T-helper 2 cell (primary cell): ENCODE results near the gene ENGASE.

Source experiments
- DNase-seq, 5 experiments: peaks; one replicate each; pipeline versions ENCODE4 v3.0.0 to v3.0.0-alpha.2; 2012 to 2022

Gene ENGASE

DNA sequence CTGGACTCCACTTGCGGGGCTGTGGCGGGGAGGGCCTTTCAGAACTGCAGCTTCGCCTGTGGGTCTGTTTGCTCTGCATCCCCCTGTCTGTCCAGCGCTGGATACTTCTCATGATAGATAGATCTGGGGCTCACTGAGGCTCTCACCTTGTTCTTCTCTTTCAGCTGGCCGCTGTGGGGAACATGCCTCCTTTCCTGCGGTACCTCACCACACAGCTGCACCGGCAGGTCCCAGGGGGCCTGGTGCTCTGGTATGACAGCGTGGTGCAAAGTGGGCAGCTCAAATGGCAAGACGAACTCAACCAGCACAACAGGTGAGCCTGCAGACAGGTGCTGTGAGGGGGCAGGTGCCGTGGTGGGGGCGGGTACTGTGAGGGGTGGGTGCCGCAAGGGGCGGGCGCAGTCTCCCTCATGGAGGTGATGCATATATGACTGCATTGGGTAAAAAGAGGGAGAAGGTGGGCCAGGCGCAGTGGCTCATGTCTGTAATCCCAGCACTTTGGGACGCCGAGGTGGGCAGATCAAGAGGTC, 6.2 kb downstream of the ENGASE start:
- no peak for DNase-seq

- no peak for DNase-seq
Observed at GRCh38 chr17:79081571-79082276, 7.1 kb downstream of the ENGASE start.

- peak in 4 of 5 experiments; percentile 18 to 34 (median 27) for DNase-seq
Observed at GRCh38 chr17:79082311-79083190, 7.9 kb downstream of the ENGASE start.

DNA sequence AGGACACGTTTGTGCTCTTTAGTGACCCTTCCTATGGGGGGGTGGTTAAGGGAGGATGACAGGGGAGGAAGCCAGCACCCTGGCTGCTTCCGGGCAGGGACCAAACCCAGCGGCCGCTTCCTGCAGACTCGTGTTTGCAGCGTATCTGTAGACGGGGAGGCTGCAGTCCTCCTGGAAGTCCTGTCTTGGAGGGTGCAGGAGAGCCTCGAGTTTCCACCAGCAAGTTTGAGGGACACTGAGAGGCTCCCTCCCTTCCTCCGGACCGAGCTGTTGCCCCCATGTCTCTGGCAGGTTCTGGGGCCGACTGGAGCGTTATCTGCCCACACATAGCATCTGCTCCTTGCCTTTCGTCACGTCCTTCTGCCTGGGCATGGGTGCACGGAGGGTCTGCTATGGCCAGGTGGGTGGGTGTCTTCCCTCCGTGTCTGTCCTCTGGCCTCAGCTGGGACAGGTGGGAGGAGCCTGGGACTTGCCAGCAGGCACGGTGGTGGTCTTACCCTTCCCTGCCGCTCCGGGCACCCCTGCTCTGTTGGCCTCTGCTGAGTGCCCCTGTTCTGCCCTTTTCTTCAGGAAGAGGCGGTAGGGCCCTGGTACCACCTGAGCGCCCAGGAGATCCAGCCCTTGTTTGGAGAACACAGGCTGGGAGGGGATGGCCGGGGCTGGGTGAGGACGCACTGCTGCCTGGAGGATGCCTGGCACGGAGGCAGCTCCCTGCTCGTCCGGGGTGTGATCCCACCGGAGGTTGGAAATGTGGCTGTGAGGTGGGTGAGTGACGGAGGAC, 8.8 kb downstream of the ENGASE start:
- DNase-seq: no peak

GRCh38 chr17:79084291-79085153, 9.9 kb downstream of the ENGASE start:
- DNase-seq: no peak

DNA sequence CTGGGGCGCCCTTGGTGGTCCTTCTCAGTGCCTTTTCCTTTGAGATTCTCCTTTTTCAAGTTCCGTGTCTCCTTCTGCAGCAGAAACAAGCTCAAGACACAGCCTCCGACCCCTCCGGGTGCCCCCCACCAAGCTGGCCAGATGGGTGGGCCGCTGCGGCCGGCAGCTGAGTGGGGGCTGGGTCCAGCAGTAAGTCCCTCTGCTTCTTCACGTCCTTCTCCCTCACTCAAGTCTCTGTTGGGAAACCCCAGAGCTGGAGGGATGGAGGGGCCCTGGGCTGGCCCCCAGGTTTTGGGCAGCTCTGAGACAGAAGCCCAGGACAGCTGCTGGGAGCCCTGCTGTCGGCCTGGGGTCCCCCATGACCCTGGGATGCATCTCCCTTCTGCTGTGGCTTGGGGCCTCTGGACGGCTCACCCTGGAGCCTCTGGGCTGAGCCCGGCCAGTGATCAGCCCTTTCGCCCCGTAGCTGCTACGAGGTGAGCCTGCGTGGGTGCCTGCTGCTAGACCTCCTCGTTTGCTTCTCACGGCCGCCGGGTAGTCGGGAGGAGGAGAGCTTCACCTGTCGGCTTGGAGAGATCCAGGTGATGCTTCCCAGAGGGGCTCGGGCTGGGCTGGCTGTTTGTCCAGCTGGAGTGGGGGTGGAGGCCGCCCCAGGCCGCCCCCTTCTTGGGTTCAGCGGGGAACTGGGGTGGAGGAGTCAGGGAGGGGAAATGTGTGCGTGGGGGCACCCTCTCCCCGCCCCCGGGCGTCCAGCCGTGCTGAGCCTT, 10.7 kb downstream of the ENGASE start:
- no peak for DNase-seq

GRCh38 chr17:79085921-79086551, 11.4 kb downstream of the ENGASE start:
- DNase-seq: no peak

DNA sequence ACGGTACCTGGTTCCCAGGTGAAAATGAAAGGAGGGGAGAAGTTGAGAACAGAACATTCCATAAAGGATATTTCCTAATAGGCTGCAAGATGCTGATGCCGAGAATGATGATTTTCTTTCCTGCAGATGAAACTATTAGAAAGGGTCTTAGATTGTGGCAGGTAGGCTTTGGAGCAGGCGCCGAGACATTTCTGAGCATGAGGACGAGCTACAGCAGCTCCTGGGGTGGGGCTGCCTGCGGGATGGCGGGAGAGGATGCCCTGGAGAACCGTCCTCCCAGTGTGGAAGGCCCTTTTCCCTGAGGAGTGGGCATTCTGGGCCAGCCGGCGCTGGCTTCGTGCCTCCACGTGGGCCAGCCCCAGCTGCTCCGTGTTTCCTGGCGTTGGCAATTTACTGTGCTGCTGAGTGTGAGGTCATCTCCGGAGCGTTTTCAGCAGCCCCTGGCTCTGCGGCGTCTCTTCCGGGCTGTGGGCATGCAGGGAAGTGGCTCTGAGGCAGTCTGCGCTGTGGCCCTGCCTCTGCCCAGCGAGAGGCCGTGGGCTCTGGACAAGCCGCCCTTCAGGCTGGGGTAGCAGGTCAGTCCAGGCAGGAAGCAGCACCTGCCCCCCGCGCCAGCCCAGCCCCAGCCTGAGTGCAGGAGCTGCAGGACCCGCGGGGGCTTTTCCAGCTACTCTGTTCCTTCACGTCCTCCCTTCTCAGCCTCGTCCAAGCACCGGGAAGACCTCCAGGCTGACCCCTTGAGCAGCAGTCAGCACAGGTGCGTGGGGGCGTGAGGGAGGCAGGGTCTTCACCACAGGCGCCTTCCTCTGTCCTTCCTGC, 12.2 kb downstream of the ENGASE start:
- no peak for DNase-seq

- peak; percentile 29 to 71 (median 58) for DNase-seq
Observed at GRCh38 chr17:79087428-79088143, 13.0 kb downstream of the ENGASE start.

- DNase-seq: no peak
Observed at GRCh38 chr17:79088247-79088996, 13.8 kb downstream of the ENGASE start.

GRCh38 chr17:79088997-79089328, 14.3 kb downstream of the ENGASE start:
- no peak for DNase-seq

GRCh38 chr17:79089720-79090442, 15.3 kb downstream of the ENGASE start:
- DNase-seq: no peak

- DNase-seq: no peak
Observed at GRCh38 chr17:79090443-79091225, 16.0 kb downstream of the ENGASE start.

DNA sequence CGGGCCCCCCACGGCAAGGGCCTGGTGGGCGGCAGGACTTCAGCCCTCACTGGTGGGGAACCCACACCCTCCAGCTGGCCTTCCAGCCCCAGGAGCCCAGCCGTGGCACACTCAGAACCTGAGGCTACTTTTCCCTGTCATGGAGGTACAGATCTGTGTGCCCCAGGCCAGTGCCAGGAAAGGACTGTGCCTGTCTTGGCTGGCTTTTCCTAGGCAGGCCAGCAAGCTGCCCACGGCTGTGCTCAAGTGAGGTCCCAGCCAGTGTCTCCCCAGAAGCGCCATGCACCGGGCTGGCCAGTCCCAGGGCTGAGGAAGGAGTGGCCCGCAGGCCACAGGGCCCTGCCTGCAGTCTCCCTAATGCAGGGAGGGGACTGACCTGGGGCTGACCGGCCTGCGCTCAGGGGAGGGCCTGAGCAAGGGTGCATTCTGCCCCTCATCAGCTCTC, 16.6 kb downstream of the ENGASE start:
- DNase-seq: no peak

- no peak for DNase-seq
Observed at GRCh38 chr17:79092567-79092966, 17.9 kb downstream of the ENGASE start.

DNA sequence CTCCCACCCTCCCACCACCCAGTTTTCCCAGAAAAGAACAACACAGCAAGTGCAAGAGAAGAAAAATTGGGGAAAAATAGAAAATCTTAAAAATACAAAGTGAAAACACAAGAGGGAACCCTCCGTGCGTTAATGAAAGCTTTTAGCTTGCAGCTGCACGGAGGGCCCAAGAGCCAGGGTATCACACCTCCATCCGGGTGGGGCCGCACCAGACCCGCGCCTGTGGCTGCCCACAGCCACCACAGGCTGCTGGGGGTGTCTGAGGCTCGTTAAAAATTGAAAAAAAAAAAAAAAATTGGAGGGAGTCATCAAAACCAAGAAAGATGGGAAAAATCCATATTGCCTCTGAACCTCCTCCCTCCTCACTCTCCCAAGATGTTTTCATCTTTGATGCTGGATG, 18.6 kb downstream of the ENGASE start:
- DNase-seq: peak in 2 of 5 experiments; percentile 5 to 19

- DNase-seq: no peak
Observed at GRCh38 chr17:79094261-79094660, 19.6 kb downstream of the ENGASE start.
